ENCODE data around the gene BMP2K.

GRCh38 chr4:78763251-78763650 is 12.9 kb upstream of the BMP2K start:
- TF ChIP-seq CTCF (IDR thresholded peaks at IDR 0.05; ENCODE audit: low read depth, low read length, poor library complexity, severe bottlenecking) (no peak), EZH2phosphoT487 (IDR thresholded peaks at IDR 0.05; ENCODE audit: borderline replicate concordance, low read length) (no peak)

Data from DOHH2 (cell line).